ENCODE data around the gene NCOR1. TPM values are rescaled to one million over a fixed set of nuclear protein-coding genes. Genes with fewer than 3 reads are reported as not detected.
A peak's percentile ranks its signal among the peaks of the same experiment; 100 is the strongest.

The NCOR1 gene
- polyA plus RNA-seq, 3 donors = 23.2 to 47.0 (median 37.9) TPM

DNA sequence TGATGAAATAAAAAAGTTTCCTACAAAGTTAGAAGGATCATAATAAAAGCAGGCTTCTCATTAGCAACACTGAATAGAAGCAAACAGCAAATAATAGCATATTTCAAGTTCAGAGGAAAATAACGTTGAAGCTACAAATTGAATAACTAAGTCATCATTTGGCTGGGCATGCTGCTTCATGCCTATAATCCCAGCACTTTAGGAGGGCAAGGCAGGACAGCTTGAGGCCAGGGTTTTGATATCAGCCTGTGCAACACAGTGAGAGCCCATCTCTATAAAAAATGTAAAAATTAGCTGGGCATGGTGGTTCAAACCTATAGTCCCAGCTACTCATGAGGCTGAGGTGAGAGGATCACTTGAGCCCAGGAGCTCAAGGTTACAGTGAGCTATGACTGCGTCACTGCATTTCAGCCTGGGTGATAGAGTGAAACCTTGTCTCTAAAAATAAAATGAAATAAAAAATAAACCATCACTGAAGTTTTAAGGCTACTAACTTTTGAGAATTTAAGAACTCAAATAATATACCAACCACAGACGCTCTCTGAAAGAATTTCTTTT lies 25.5 kb downstream of the NCOR1 start:
- 100% methylated on average over 2 of the region's 3 CpGs for WGBS (ENCODE audit: insufficient coverage)
- Mint-ChIP-seq H3K4me1 (no peaks in the 10 kb centered on the region), H3K27me3 (ENCODE audit: low read depth in 3 of 3) (no peaks in the 10 kb centered on the region), H3K36me3 (peaks cover 70 to 87% of the 10 kb centered on the region in 2 donors), H3K4me3 (no peak overlapping the region), H3K27ac (peak overlapping the region in 1 of 7 donors; percentile 53), H3K9me3 (peaks cover 0 to 2% (median 0%) of the 10 kb centered on the region in 7 donors)
- Histone ChIP-seq H3K79me2 (ENCODE audit: insufficient read depth, low read length) (peaks cover 74% of the 10 kb centered on the region), H3K4me2 (replicated peaks; ENCODE audit: extremely low read depth, low read length, poor library complexity, severe bottlenecking) (no peak overlapping the region), H4K20me1 (ENCODE audit: insufficient read depth, low read length) (peaks cover 81% of the 10 kb centered on the region), H3K9ac (ENCODE audit: insufficient read depth, low read length, poor library complexity, severe bottlenecking) (no peak overlapping the region), H3K9me3 (replicated peaks in 1 of 2; ENCODE audit: control insufficient read depth in 1 of 2, insufficient read depth in 1 of 2, low read length in 2 of 2) (no peaks in the 10 kb centered on the region), H3K27me3 (ENCODE audit: control insufficient read depth in 2 of 2, insufficient read depth in 2 of 2, low read length in 2 of 2) (no peaks in the 10 kb centered on the region), H3K27ac (ENCODE audit: low read depth in 1 of 2, low read length in 2 of 2) (no peak overlapping the region), H3K4me3 (replicated peaks in 1 of 3; ENCODE audit: low read depth in 2 of 3, low read length in 3 of 3) (no peak overlapping the region), H2AFZ (ENCODE audit: insufficient read depth, low read depth, low read length, poor library complexity, severe bottlenecking) (no peak overlapping the region), H3K36me3 (replicated peaks in 1 of 2; ENCODE audit: control insufficient read depth in 1 of 2, insufficient read depth in 2 of 2, low read length in 2 of 2) (peaks cover 62 to 84% of the 10 kb centered on the region in 2 donors), H3K4me1 (ENCODE audit: control insufficient read depth in 1 of 2, insufficient read depth in 2 of 2, low read length in 2 of 2) (no peaks in the 10 kb centered on the region)
- TF ChIP-seq, protein P1, sequence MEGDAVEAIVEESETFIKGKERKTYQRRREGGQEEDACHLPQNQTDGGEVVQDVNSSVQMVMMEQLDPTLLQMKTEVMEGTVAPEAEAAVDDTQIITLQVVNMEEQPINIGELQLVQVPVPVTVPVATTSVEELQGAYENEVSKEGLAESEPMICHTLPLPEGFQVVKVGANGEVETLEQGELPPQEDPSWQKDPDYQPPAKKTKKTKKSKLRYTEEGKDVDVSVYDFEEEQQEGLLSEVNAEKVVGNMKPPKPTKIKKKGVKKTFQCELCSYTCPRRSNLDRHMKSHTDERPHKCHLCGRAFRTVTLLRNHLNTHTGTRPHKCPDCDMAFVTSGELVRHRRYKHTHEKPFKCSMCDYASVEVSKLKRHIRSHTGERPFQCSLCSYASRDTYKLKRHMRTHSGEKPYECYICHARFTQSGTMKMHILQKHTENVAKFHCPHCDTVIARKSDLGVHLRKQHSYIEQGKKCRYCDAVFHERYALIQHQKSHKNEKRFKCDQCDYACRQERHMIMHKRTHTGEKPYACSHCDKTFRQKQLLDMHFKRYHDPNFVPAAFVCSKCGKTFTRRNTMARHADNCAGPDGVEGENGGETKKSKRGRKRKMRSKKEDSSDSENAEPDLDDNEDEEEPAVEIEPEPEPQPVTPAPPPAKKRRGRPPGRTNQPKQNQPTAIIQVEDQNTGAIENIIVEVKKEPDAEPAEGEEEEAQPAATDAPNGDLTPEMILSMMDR (IDR thresholded peaks at IDR 0.05) = no peak
- DNase-seq = no peak
- intact Hi-C loops (cut with micrococcal nuclease) = no loop called here

DNA sequence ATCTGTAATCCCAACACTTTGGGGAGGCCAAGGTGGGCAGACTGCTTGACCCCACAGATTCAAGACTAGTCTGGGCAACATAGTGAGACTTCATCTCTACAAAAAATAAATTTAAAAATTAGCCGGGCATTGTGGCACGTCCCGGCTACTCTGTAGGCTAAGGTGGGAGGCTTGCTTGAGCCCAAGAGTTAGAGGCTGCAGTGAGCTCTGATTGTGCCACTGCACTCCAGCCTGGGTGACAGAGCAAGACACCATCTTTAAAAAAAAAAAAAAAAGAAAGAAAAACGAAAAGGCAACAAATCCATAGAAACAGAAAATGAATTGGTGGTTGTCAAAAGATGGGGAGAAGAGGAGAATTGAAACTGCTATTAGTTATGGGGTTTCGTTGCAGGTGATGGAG lies 27.7 kb downstream of the NCOR1 start:
- Histone ChIP-seq H3K9me3 (replicated peaks in 1 of 2; ENCODE audit: control insufficient read depth in 1 of 2, insufficient read depth in 1 of 2, low read length in 2 of 2) (no peaks in the 10 kb centered on the region), H2AFZ (ENCODE audit: insufficient read depth, low read depth, low read length, poor library complexity, severe bottlenecking) (no peak overlapping the region), H3K79me2 (ENCODE audit: insufficient read depth, low read length) (peaks cover 94% of the 10 kb centered on the region), H3K4me2 (replicated peaks; ENCODE audit: extremely low read depth, low read length, poor library complexity, severe bottlenecking) (no peak overlapping the region), H3K36me3 (replicated peaks in 1 of 2; ENCODE audit: control insufficient read depth in 1 of 2, insufficient read depth in 2 of 2, low read length in 2 of 2) (peaks cover 57 to 88% of the 10 kb centered on the region in 2 donors), H3K9ac (ENCODE audit: insufficient read depth, low read length, poor library complexity, severe bottlenecking) (no peak overlapping the region), H4K20me1 (ENCODE audit: insufficient read depth, low read length) (peaks cover 94% of the 10 kb centered on the region), H3K27ac (ENCODE audit: low read depth in 1 of 2, low read length in 2 of 2) (no peak overlapping the region), H3K4me3 (replicated peaks in 1 of 3; ENCODE audit: low read depth in 2 of 3, low read length in 3 of 3) (no peak overlapping the region), H3K4me1 (ENCODE audit: control insufficient read depth in 1 of 2, insufficient read depth in 2 of 2, low read length in 2 of 2) (no peaks in the 10 kb centered on the region), H3K27me3 (ENCODE audit: control insufficient read depth in 2 of 2, insufficient read depth in 2 of 2, low read length in 2 of 2) (no peaks in the 10 kb centered on the region)
- Mint-ChIP-seq H3K4me1 (peaks cover 1% of the 10 kb centered on the region), H3K27ac (peak overlapping the region in 1 of 7 donors; percentile 36), H3K27me3 (ENCODE audit: low read depth in 3 of 3) (no peaks in the 10 kb centered on the region), H3K36me3 (peaks cover 69 to 88% of the 10 kb centered on the region in 2 donors), H3K4me3 (no peak overlapping the region), H3K9me3 (peaks cover 0 to 2% (median 0%) of the 10 kb centered on the region in 7 donors)
- TF ChIP-seq, protein P1 (IDR thresholded peaks at IDR 0.05) = no peak
- WGBS (ENCODE audit: insufficient coverage) = no CpG with 5 or more reads among the region's 5 CpGs
- DNase-seq = no peak
- intact Hi-C loops (cut with micrococcal nuclease) = no loop called here

Measured in CD14-positive monocyte (primary cell).